Endothelial cell of umbilical vein (primary cell): Measurements from ENCODE around the gene KIF26A. TPM values are rescaled to one million over a fixed set of nuclear protein-coding genes. Genes with fewer than 3 reads are reported as not detected.

Experiments
- BruUV-seq: library from RNA; stranded (reverse); fragments of 400-500 nt; replicated peaks from 2 replicates; lab custom pipeline; 2021; lab: Mats Ljungman, UMichigan
- CTCF ChIA-PET: fragments of 300-600, 350-600 bp; sonication (Branson Sonifier 250); formaldehyde crosslinking; loops from one replicate; lab custom pipeline; 2021; ENCODE audit warnings: antibody characterized with exemption, inconsistent platforms; lab: Charles Lee
- POLR2A ChIA-PET: fragments of 300-600, 350-600 bp; sonication (Branson Sonifier 250); formaldehyde crosslinking; loops from one replicate; lab custom pipeline; 2021; ENCODE audit warnings: antibody characterized with exemption, inconsistent platforms; lab: Charles Lee
- DNase-seq: peaks from one replicate; pipeline ENCODE4 v3.0.0-alpha.2; 2011; ENCODE audit warnings: low read depth, low spot score
- FAIRE-seq: peaks from 2 replicates; lab custom pipeline; 2011; peaks lifted over from hg19 to GRCh38; lab: Jason Lieb, UNC
- H2AFZ ChIP-seq: 2 replicates; pipeline ENCODE4 v1.6.0; 2012; ENCODE audit warnings: low read depth, low read length, control low read depth, inconsistent platforms
- H3K27ac ChIP-seq: 2 replicates; pipeline ENCODE4 v1.5.1; 2011; ENCODE audit warnings: low read depth, mild to moderate bottlenecking, control low read depth, low read length, moderate library complexity; ENCODE audit not compliant: insufficient read depth
- H3K27me3 ChIP-seq, 2 experiments: 2 replicates each; pipeline versions ENCODE4 v1.6.0 to v1.6.1; 2011; ENCODE audit warnings: low read length in 2 of 2, mixed read lengths in 1 of 2; ENCODE audit not compliant: control insufficient read depth in 2 of 2, insufficient read depth in 2 of 2
- H3K36me3 ChIP-seq, 2 experiments: 2 replicates in 1 of 2; 3 replicates in 1 of 2; pipeline ENCODE4 v1.5.1; 2011; ENCODE audit warnings: low read length in 2 of 2, mild to moderate bottlenecking in 1 of 2, moderate library complexity in 1 of 2; ENCODE audit not compliant: control insufficient read depth in 2 of 2, insufficient read depth in 2 of 2; ENCODE audit errors: extremely low read depth in 1 of 2
- H3K4me1 ChIP-seq: 3 replicates; pipeline ENCODE4 v1.5.1; 2011; ENCODE audit warnings: mild to moderate bottlenecking, low read length; ENCODE audit not compliant: control insufficient read depth, insufficient read depth; ENCODE audit errors: extremely low read depth
- H3K4me2 ChIP-seq: 2 replicates; pipeline ENCODE4 v1.6.1; 2011; ENCODE audit warnings: low read length, control low read depth, mixed read lengths; ENCODE audit not compliant: insufficient read depth
- H3K4me3 ChIP-seq, 3 experiments: fragments of 200-600 bp in 1 of 3; sonication (generic), shearing (Covaris generic) in 1 of 3; replicated peaks in 1 of 3; 2 replicates each; pipeline ENCODE4 v1.5.1; 2011 to 2016; ENCODE audit warnings: control low read depth in 3 of 3, low read length in 3 of 3, mild to moderate bottlenecking in 2 of 3, inconsistent platforms in 1 of 3, low read depth in 1 of 3, moderate library complexity in 1 of 3; ENCODE audit not compliant: insufficient read depth in 1 of 3
- H3K79me2 ChIP-seq: 2 replicates; pipeline ENCODE4 v1.6.0; 2012; ENCODE audit warnings: low read length, inconsistent platforms; ENCODE audit not compliant: control insufficient read depth, insufficient read depth
- H3K9ac ChIP-seq: replicated peaks from 2 replicates; pipeline ENCODE3; 2011; ENCODE audit warnings: low read length, control low read depth; ENCODE audit not compliant: insufficient read depth; ENCODE audit errors: extremely low read depth
- H3K9me1 ChIP-seq: replicated peaks from 3 replicates; pipeline ENCODE4 v1.6.0; 2011; ENCODE audit warnings: mild to moderate bottlenecking, low read length; ENCODE audit not compliant: control insufficient read depth, insufficient read depth; ENCODE audit errors: extremely low read depth
- H3K9me3 ChIP-seq: replicated peaks from 2 replicates; pipeline ENCODE4 v1.5.1; 2012; ENCODE audit warnings: low read length, inconsistent platforms; ENCODE audit not compliant: control insufficient read depth, insufficient read depth
- H4K20me1 ChIP-seq: replicated peaks from 2 replicates; pipeline ENCODE3; 2011; ENCODE audit warnings: mild to moderate bottlenecking, low read length; ENCODE audit not compliant: control insufficient read depth, insufficient read depth; ENCODE audit errors: extremely low read depth
- CTCF ChIP-seq, 2 donors: IDR thresholded peaks; 1 replicate in 1 of 2; 2 replicates in 1 of 2; pipeline ENCODE4 v1.5.1; 2011; ENCODE audit warnings: low read length in 2 of 2, mild to moderate bottlenecking in 2 of 2, moderate library complexity in 2 of 2, control low read depth in 1 of 2, inconsistent platforms in 1 of 2, low read depth in 1 of 2; ENCODE audit not compliant: insufficient read depth in 1 of 2; ENCODE audit errors: extremely low read depth in 1 of 2
- EZH2 ChIP-seq: IDR thresholded peaks from 2 replicates; pipeline ENCODE4 v1.6.1; 2012; ENCODE audit warnings: borderline replicate concordance, low read depth, mild to moderate bottlenecking, moderate library complexity, low read length, inconsistent platforms; ENCODE audit not compliant: severe bottlenecking
- FOS ChIP-seq: IDR thresholded peaks from 2 replicates; pipeline ENCODE4 v1.6.1; 2011; ENCODE audit warnings: mild to moderate bottlenecking, low read length, moderate library complexity, borderline replicate concordance; ENCODE audit not compliant: insufficient read depth
- GATA2 ChIP-seq: IDR thresholded peaks from 2 replicates; pipeline ENCODE4 v1.7.0; 2011; ENCODE audit warnings: low read depth, mild to moderate bottlenecking, moderate library complexity, mixed read lengths, low read length; ENCODE audit not compliant: insufficient read length, insufficient read depth
- JUN ChIP-seq: IDR thresholded peaks from 2 replicates; pipeline ENCODE4 v1.6.1; 2011; ENCODE audit warnings: borderline replicate concordance, low read depth; ENCODE audit not compliant: insufficient read length, insufficient read depth
- MAX ChIP-seq: IDR thresholded peaks from 2 replicates; pipeline ENCODE4 v1.6.1; 2011; ENCODE audit not compliant: insufficient read depth, insufficient read length
- MYC ChIP-seq: IDR thresholded peaks from one replicate; pipeline ENCODE4 v1.6.1; 2011; ENCODE audit warnings: mild to moderate bottlenecking, low read depth, low read length
- POLR2A ChIP-seq: IDR thresholded peaks from 2 replicates; pipeline ENCODE4 v1.6.1; 2012; ENCODE audit warnings: low read depth, mild to moderate bottlenecking, control low read depth, low read length
- POLR2AphosphoS5 ChIP-seq: IDR thresholded peaks from 2 replicates; pipeline ENCODE4 v1.6.1; 2012; ENCODE audit warnings: low read depth, mild to moderate bottlenecking, control low read depth, low read length, moderate library complexity; ENCODE audit not compliant: insufficient read depth
- dilution Hi-C: fragments of 300-500 bp; cut with MboI; formaldehyde crosslinking; loops from one replicate; pipeline ENCODE4 v1.15.0; 2019; ENCODE audit warnings: low sequenced_read_pairs; ENCODE audit not compliant: extremely low pct_ligation_motif_present
- intact Hi-C: fragments of 100-400 bp; cut with micrococcal nuclease; formaldehyde crosslinking; loops from one replicate; pipeline ENCODE4 v1.10.0; 2022
- polyA plus RNA-seq, 4 experiments: library from polyadenylated mRNA; depleted of rRNA in 3 of 4; stranded (reverse) in 3 of 4; unstranded in 1 of 4; fragments of >200 nt; gene quantifications; 2 replicates each; pipeline versions ENCODE4 v1.2.1 to v1.2.3, GENCODE V29; 2011 to 2012; ENCODE audit warnings: missing spikeins in 1 of 4
- total RNA-seq: library from RNA; stranded (reverse); gene quantifications from 2 replicates; pipeline ENCODE4 v1.2.3, GENCODE V29; 2021

The KIF26A gene
- total and polyA plus RNA-seq, 2 donors (not counting 3 experiments of a cell fraction or from before 2014, with no cell fraction given), result 3.6 to 10.7 TPM

- peaks cover 14% of the 10 kb centered on the region for H3K4me1 ChIP-seq
- no peaks in the 10 kb centered on the region for H3K9me1 ChIP-seq
- no peak overlapping the region for H3K9ac ChIP-seq
- H3K9me3 ChIP-seq, result no peaks in the 10 kb centered on the region
- BruUV-seq, result no TSS peak
- no peak overlapping the region for H3K27ac ChIP-seq
- H3K79me2 ChIP-seq, result peaks cover 1% of the 10 kb centered on the region
- no peak for TF ChIP-seq CTCF (IDR thresholded peaks at IDR 0.05; ENCODE audit: extremely low read depth in 1 of 2, insufficient read depth in 1 of 2, low read depth in 1 of 2, low read length in 2 of 2)
- no peak for TF ChIP-seq POLR2AphosphoS5
- no peak for TF ChIP-seq JUN
- no peak for TF ChIP-seq GATA2
- no peak for TF ChIP-seq MAX
- TF ChIP-seq FOS, result no peak
- TF ChIP-seq MYC, result no peak
- no peak for TF ChIP-seq EZH2
- no peak for TF ChIP-seq POLR2A
- DNase-seq, result no peak
- CTCF ChIA-PET, result no interaction called here
- intact Hi-C loops (no loop called here), dilution Hi-C loops (no loop called here)
- no peak overlapping the region for H2AFZ ChIP-seq
- no peak overlapping the region for H3K4me2 ChIP-seq
- H4K20me1 ChIP-seq, result no peaks in the 10 kb centered on the region
- POLR2A ChIA-PET, result no interaction called here
- peaks cover 21 to 23% of the 10 kb centered on the region in 2 experiments for H3K27me3 ChIP-seq
- FAIRE-seq, result no peak
- no peak overlapping the region for H3K4me3 ChIP-seq
- no peaks in the 10 kb centered on the region for H3K36me3 ChIP-seq
Observed at GRCh38 chr14:104134061-104134965, 4.1 kb upstream of the KIF26A start.
